ENCODE results near the gene COBL. TPM values are rescaled to one million over a fixed set of nuclear protein-coding genes. Genes with fewer than 3 reads are reported as not detected.
A peak's percentile ranks its signal among the peaks of the same experiment; 100 is the strongest.

The COBL gene
- total RNA-seq, 2 donors from 2014 or later, result 27.5 to 28.3 TPM

DNA sequence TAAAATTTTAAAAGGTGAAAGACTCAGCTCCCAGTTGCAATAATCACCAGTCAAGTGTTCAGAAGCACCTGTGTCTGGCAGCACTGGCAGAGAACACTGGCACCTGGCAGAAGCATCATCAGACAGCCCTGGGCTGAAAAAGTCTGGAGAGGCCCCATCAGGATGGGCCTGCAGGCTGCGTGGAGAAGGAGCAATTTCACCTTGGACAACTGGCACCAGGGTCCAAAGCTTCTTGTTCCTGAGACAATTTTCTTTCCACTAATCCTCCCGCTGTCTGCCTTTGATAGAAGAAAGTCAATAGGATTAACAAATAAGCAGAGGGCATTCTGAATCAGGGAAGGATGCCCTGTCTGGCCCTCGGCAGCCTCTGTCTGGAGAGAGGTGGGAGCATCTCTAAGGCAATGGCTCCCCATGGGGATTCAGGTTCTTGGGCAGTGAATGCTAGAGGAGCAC, 6.5 kb downstream of the COBL start:
- H3K9me3 Mint-ChIP-seq, result no peaks in the 10 kb centered on the region
- H3K4me3 Mint-ChIP-seq, result peak overlapping the region; percentile 27
- peaks cover 7% of the 10 kb centered on the region for H3K27me3 ChIP-seq (ENCODE audit: control insufficient read depth, insufficient read depth, low read length, poor library complexity, severe bottlenecking)
- peak overlapping the region; percentile 79 for H3K27ac Mint-ChIP-seq
- WGBS, 2 experiments (ENCODE audit: insufficient coverage in 1 of 2, insufficient read length in 1 of 2), result 91 to 100% methylated on average over 2 to 3 of the region's 3 CpGs
- peaks cover 28% of the 10 kb centered on the region for H3K27me3 Mint-ChIP-seq (ENCODE audit: insufficient read depth)
- H3K9ac ChIP-seq (ENCODE audit: extremely low read depth, low read length, poor library complexity, severe bottlenecking), result no peak overlapping the region
- no peak overlapping the region for H3K27ac ChIP-seq (ENCODE audit: low read depth, low read length)
- H3K36me3 Mint-ChIP-seq (ENCODE audit: low read depth), result no peaks in the 10 kb centered on the region
- peaks cover 34% of the 10 kb centered on the region for H3K4me1 ChIP-seq (ENCODE audit: control insufficient read depth, insufficient read depth, low read length)
- DNase-seq, result peak; percentile 44
- no peaks in the 10 kb centered on the region for H3K36me3 ChIP-seq (ENCODE audit: control insufficient read depth, insufficient read depth, low read length)
- no peaks in the 10 kb centered on the region for H3K9me3 ChIP-seq (ENCODE audit: control insufficient read depth, low read length)
- H3K4me3 ChIP-seq (ENCODE audit: low read length), result no peak overlapping the region
- H3K4me1 Mint-ChIP-seq, result peaks cover 67% of the 10 kb centered on the region
- TF ChIP-seq CTCF (conservative IDR thresholded peaks at IDR 0.05), result no peak

GRCh38 chr7:51309361-51310130, 7.1 kb downstream of the COBL start:
- Mint-ChIP-seq H3K4me3 (no peak overlapping the region), H3K36me3 (ENCODE audit: low read depth) (no peaks in the 10 kb centered on the region), H3K27ac (peak overlapping the region; percentile 79), H3K4me1 (peaks cover 68% of the 10 kb centered on the region), H3K27me3 (ENCODE audit: insufficient read depth) (peaks cover 28% of the 10 kb centered on the region), H3K9me3 (no peaks in the 10 kb centered on the region)
- 78 to 84% methylated on average over 7 to 8 of the region's 8 CpGs for WGBS, 2 experiments (ENCODE audit: insufficient coverage in 1 of 2, insufficient read length in 1 of 2)
- H3K36me3 ChIP-seq (ENCODE audit: control insufficient read depth, insufficient read depth, low read length), result no peaks in the 10 kb centered on the region
- no peak overlapping the region for H3K4me3 ChIP-seq (ENCODE audit: low read length)
- H3K9me3 ChIP-seq (ENCODE audit: control insufficient read depth, low read length), result no peaks in the 10 kb centered on the region
- H3K27me3 ChIP-seq (ENCODE audit: control insufficient read depth, insufficient read depth, low read length, poor library complexity, severe bottlenecking), result peaks cover under 1% of the 10 kb centered on the region
- peak; percentile 65 for DNase-seq
- H3K4me1 ChIP-seq (ENCODE audit: control insufficient read depth, insufficient read depth, low read length), result peaks cover 30% of the 10 kb centered on the region
- TF ChIP-seq CTCF (conservative IDR thresholded peaks at IDR 0.05), result peak; percentile 24
- H3K27ac ChIP-seq (ENCODE audit: low read depth, low read length), result no peak overlapping the region
- H3K9ac ChIP-seq (ENCODE audit: extremely low read depth, low read length, poor library complexity, severe bottlenecking), result no peak overlapping the region

DNA sequence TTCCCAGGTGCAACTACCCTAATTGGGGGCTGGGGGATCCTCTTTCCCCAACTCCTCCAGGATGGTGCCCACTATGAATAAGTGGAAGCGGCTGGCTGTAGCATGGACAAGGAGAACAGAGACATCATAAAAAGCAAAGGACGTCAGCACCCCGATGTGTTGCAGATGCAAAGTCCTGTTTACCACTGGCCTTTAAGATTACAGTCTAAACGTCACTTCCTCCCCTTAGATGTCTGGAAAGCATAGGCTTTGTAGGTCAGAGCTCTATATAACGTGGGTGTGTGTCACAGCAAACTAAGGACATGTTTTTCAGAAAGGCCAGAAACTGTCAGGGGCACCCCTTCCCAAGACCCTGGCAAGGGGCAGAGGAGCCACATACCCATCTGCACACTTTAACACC, 7.9 kb downstream of the COBL start:
- no peak for TF ChIP-seq CTCF (conservative IDR thresholded peaks at IDR 0.05)
- Mint-ChIP-seq H3K9me3 (no peaks in the 10 kb centered on the region), H3K27ac (peak overlapping the region; percentile 77), H3K4me3 (no peak overlapping the region), H3K4me1 (peaks cover 60% of the 10 kb centered on the region), H3K36me3 (ENCODE audit: low read depth) (no peaks in the 10 kb centered on the region), H3K27me3 (ENCODE audit: insufficient read depth) (peaks cover 30% of the 10 kb centered on the region)
- 80 to 86% methylated on average over 5 of the region's 5 CpGs for WGBS, 2 experiments (ENCODE audit: insufficient coverage in 1 of 2, insufficient read length in 1 of 2)
- DNase-seq, result no peak
- Histone ChIP-seq H3K9me3 (ENCODE audit: control insufficient read depth, low read length) (no peaks in the 10 kb centered on the region), H3K36me3 (ENCODE audit: control insufficient read depth, insufficient read depth, low read length) (no peaks in the 10 kb centered on the region), H3K27ac (ENCODE audit: low read depth, low read length) (no peak overlapping the region), H3K4me3 (ENCODE audit: low read length) (peak overlapping the region; percentile 13), H3K9ac (ENCODE audit: extremely low read depth, low read length, poor library complexity, severe bottlenecking) (no peak overlapping the region), H3K27me3 (ENCODE audit: control insufficient read depth, insufficient read depth, low read length, poor library complexity, severe bottlenecking) (no peaks in the 10 kb centered on the region), H3K4me1 (ENCODE audit: control insufficient read depth, insufficient read depth, low read length) (peaks cover 22% of the 10 kb centered on the region)
